H1 (cell line): ENCODE results near the gene RABL6. TPM values are rescaled to one million over a fixed set of nuclear protein-coding genes. Genes with fewer than 3 reads are reported as not detected.

Source experiments
- CTCF ChIA-PET: fragments of 300-600 bp; sonication (Branson Sonifier 250); formaldehyde crosslinking; loops from one replicate; lab custom pipeline; 2021; ENCODE audit not compliant: partially characterized antibody; lab: Charles Lee
- POLR2A ChIA-PET: fragments of 300-600 bp; sonication (Branson Sonifier 250); formaldehyde crosslinking; loops from one replicate; lab custom pipeline; 2021; ENCODE audit warnings: inconsistent platforms; ENCODE audit not compliant: partially characterized antibody; lab: Charles Lee
- DNase-seq, 2 experiments: peaks; one replicate each; pipeline versions ENCODE4 v3.0.0 to v3.0.0-alpha.2; 2010 to 2022; ENCODE audit warnings: low spot score in 2 of 2, low read depth in 1 of 2, mixed read lengths in 1 of 2
- FAIRE-seq: peaks from 2 replicates; lab custom pipeline; 2011; peaks lifted over from hg19 to GRCh38; lab: Jason Lieb, UNC
- H2AFZ ChIP-seq: 2 replicates; pipeline ENCODE4 v1.8.1; 2012; ENCODE audit warnings: low read length, inconsistent platforms
- H2AK5ac ChIP-seq: 2 replicates; pipeline ENCODE4 v1.6.1; 2013; ENCODE audit warnings: low read depth, low read length
- H2BK120ac ChIP-seq: replicated peaks from 2 replicates; pipeline ENCODE3; 2013; ENCODE audit warnings: low read depth, low read length, inconsistent platforms
- H2BK12ac ChIP-seq: 2 replicates; pipeline ENCODE4 v1.6.1; 2013; ENCODE audit warnings: low read depth, low read length
- H2BK15ac ChIP-seq: 2 replicates; pipeline ENCODE4 v1.6.1; 2013; ENCODE audit warnings: low read length
- H2BK20ac ChIP-seq: 2 replicates; pipeline ENCODE4 v1.6.1; 2013; ENCODE audit warnings: low read length
- H2BK5ac ChIP-seq: 2 replicates; pipeline ENCODE4 v1.6.1; 2013; ENCODE audit warnings: low read depth, low read length
- H3K14ac ChIP-seq: 2 replicates; pipeline ENCODE4 v1.6.1; 2013; ENCODE audit warnings: inconsistent platforms; ENCODE audit not compliant: insufficient read length
- H3K18ac ChIP-seq: 2 replicates; pipeline ENCODE4 v1.6.1; 2013; ENCODE audit warnings: low read length; ENCODE audit errors: extremely low read depth
- H3K23ac ChIP-seq: 2 replicates; pipeline ENCODE4 v1.6.1; 2013; ENCODE audit warnings: inconsistent platforms; ENCODE audit not compliant: insufficient read length
- H3K23me2 ChIP-seq: 2 replicates; pipeline ENCODE4 v1.6.1; 2013; ENCODE audit warnings: low read depth, low read length
- H3K27ac ChIP-seq: 2 replicates; pipeline ENCODE4 v1.6.1; 2011; ENCODE audit warnings: low read depth, low read length, inconsistent platforms
- H3K27me3 ChIP-seq, 4 experiments: replicated peaks in 1 of 4; 1 replicate in 1 of 4; 2 replicates in 3 of 4; pipeline versions ENCODE4 v1.6.1 to v1.8.1; 2011 to 2013; ENCODE audit warnings: low read length in 3 of 4, mild to moderate bottlenecking in 3 of 4, inconsistent platforms in 2 of 4, mixed read lengths in 2 of 4, moderate library complexity in 1 of 4; ENCODE audit not compliant: control insufficient read depth in 3 of 4, insufficient read depth in 3 of 4; ENCODE audit errors: extremely low read depth in 1 of 4
- H3K36me3 ChIP-seq, 4 experiments: 2 replicates each; pipeline versions ENCODE4 v1.6.1 to v1.8.1; 2011 to 2013; ENCODE audit warnings: mild to moderate bottlenecking in 4 of 4, low read length in 3 of 4, moderate library complexity in 2 of 4, control low read depth in 1 of 4, inconsistent platforms in 1 of 4; ENCODE audit not compliant: insufficient read depth in 4 of 4, control insufficient read depth in 2 of 4
- H3K4ac ChIP-seq: replicated peaks from 2 replicates; pipeline ENCODE3; 2013; ENCODE audit warnings: low read length, low read depth, mixed read lengths, inconsistent platforms; ENCODE audit not compliant: insufficient read length
- H3K4me1 ChIP-seq, 4 experiments: replicated peaks in 1 of 4; 1 replicate in 1 of 4; 2 replicates in 3 of 4; pipeline versions ENCODE4 v1.6.1 to v1.8.1; 2011 to 2013; ENCODE audit warnings: low read length in 3 of 4, inconsistent platforms in 2 of 4, mixed read lengths in 1 of 4; ENCODE audit not compliant: insufficient read depth in 4 of 4, control insufficient read depth in 3 of 4
- H3K4me2 ChIP-seq, 2 experiments: 2 replicates each; pipeline versions ENCODE4 v1.6.1 to v1.8.1; 2011 to 2013; ENCODE audit warnings: low read depth in 2 of 2, low read length in 2 of 2, control low read depth in 1 of 2, inconsistent platforms in 1 of 2, mild to moderate bottlenecking in 1 of 2; ENCODE audit not compliant: insufficient read depth in 1 of 2
- H3K4me3 ChIP-seq, 4 experiments: fragments of 200-600, 300-600 bp in 1 of 4; sonication (generic), shearing (Covaris generic), sonication (Bioruptor Twin) in 1 of 4; 2 replicates each; pipeline versions ENCODE4 v1.5.1 to v1.8.1; 2011 to 2016; ENCODE audit warnings: low read length in 4 of 4, low read depth in 3 of 4, control low read depth in 2 of 4, inconsistent platforms in 2 of 4, mild to moderate bottlenecking in 2 of 4, mixed read lengths in 1 of 4, moderate library complexity in 1 of 4; ENCODE audit not compliant: insufficient read depth in 2 of 4; ENCODE audit errors: extremely low read depth in 1 of 4
- H3K56ac ChIP-seq: replicated peaks from 2 replicates; pipeline ENCODE3; 2013; ENCODE audit warnings: low read depth, mild to moderate bottlenecking, mixed read lengths, low read length, inconsistent platforms; ENCODE audit not compliant: insufficient read length
- H3K79me1 ChIP-seq: 2 replicates; pipeline ENCODE4 v1.6.1; 2013; ENCODE audit warnings: low read depth, low read length, control low read depth
- H3K79me2 ChIP-seq, 2 experiments: 2 replicates each; pipeline versions ENCODE4 v1.6.1 to v1.8.1; 2012 to 2013; ENCODE audit warnings: low read length in 2 of 2, mild to moderate bottlenecking in 2 of 2, inconsistent platforms in 1 of 2; ENCODE audit not compliant: insufficient read depth in 2 of 2, control insufficient read depth in 1 of 2
- H3K9ac ChIP-seq, 4 experiments: replicated peaks in 1 of 4; 1 replicate in 1 of 4; 2 replicates in 3 of 4; pipeline versions ENCODE4 v1.6.1 to v1.8.1; 2011 to 2013; ENCODE audit warnings: low read depth in 3 of 4, low read length in 3 of 4, control low read depth in 2 of 4, mild to moderate bottlenecking in 2 of 4, moderate library complexity in 2 of 4, inconsistent platforms in 1 of 4; ENCODE audit errors: extremely low read depth in 1 of 4
- H3K9me3 ChIP-seq, 2 experiments: 2 replicates each; pipeline versions ENCODE4 v1.6.1 to v1.8.1; 2012 to 2013; ENCODE audit warnings: mild to moderate bottlenecking in 2 of 2, moderate library complexity in 2 of 2, control low read depth in 1 of 2, inconsistent platforms in 1 of 2, low read depth in 1 of 2, low read length in 1 of 2, mixed read lengths in 1 of 2; ENCODE audit not compliant: insufficient read depth in 2 of 2
- H4K20me1 ChIP-seq, 2 experiments: replicated peaks in 1 of 2; 2 replicates each; pipeline versions ENCODE3 to v1.8.1; 2011 to 2013; ENCODE audit warnings: inconsistent platforms in 2 of 2, low read length in 2 of 2, mild to moderate bottlenecking in 1 of 2; ENCODE audit not compliant: insufficient read depth in 2 of 2, control insufficient read depth in 1 of 2
- H4K5ac ChIP-seq: 2 replicates; pipeline ENCODE4 v1.6.1; 2013; ENCODE audit warnings: low read length, low read depth, mixed read lengths, inconsistent platforms; ENCODE audit not compliant: insufficient read length
- H4K8ac ChIP-seq: 2 replicates; pipeline ENCODE4 v1.8.0; 2013; ENCODE audit warnings: mild to moderate bottlenecking, moderate library complexity, low read length, inconsistent platforms; ENCODE audit not compliant: insufficient read depth; ENCODE audit errors: extremely low read depth
- H4K91ac ChIP-seq: replicated peaks from 2 replicates; pipeline ENCODE3; 2013; ENCODE audit warnings: low read length, mixed read lengths, inconsistent platforms; ENCODE audit not compliant: insufficient read length
- CBX5 ChIP-seq: fragments of 300-800, 300-1000 bp; sonication (generic); IDR thresholded peaks from 2 replicates; pipeline ENCODE4 v1.7.1; 2016; ENCODE audit warnings: antibody characterized with exemption, low read length, low read depth
- E2F6 ChIP-seq: IDR thresholded peaks from 2 replicates; pipeline ENCODE4 v1.6.1; 2012; ENCODE audit warnings: inconsistent platforms
- EP300 ChIP-seq, 2 experiments: IDR thresholded peaks; 1 replicate in 1 of 2; 2 replicates in 1 of 2; pipeline ENCODE4 v1.6.1; 2011 to 2012; ENCODE audit warnings: low read depth in 2 of 2, low read length in 2 of 2, mild to moderate bottlenecking in 2 of 2, borderline replicate concordance in 1 of 2, inconsistent platforms in 1 of 2, moderate library complexity in 1 of 2
- EZH2 ChIP-seq: fragments of 200-600 bp; sonication (generic); IDR thresholded peaks from 2 replicates; pipeline ENCODE4 v1.7.1; 2012; ENCODE audit warnings: low read depth, mild to moderate bottlenecking, moderate library complexity, low read length, inconsistent platforms; ENCODE audit not compliant: severe bottlenecking
- KDM5A ChIP-seq: fragments of 200-600 bp; IDR thresholded peaks from 2 replicates; pipeline ENCODE4 v1.7.1; 2012; ENCODE audit warnings: mild to moderate bottlenecking, low read length, inconsistent platforms, mixed read lengths
- RXRA ChIP-seq: IDR thresholded peaks from 2 replicates; pipeline ENCODE4 v1.6.1; 2011; ENCODE audit warnings: low read depth, mild to moderate bottlenecking, low read length, moderate library complexity; ENCODE audit not compliant: insufficient read depth
- SIRT6 ChIP-seq: IDR thresholded peaks from one replicate; pipeline ENCODE4 v1.7.1; 2012; ENCODE audit warnings: low read length, inconsistent platforms
- SRF ChIP-seq: IDR thresholded peaks from 2 replicates; pipeline ENCODE4 v1.6.1; 2011; ENCODE audit warnings: mild to moderate bottlenecking, low read depth, low read length, moderate library complexity
- WGBS, 2 experiments: shearing (Covaris generic) in 1 of 2; methylation state at CpG; one replicate each; pipeline versions ENCODE4 v1.1.6 to v1.1.7; 2013 to 2015; ENCODE audit warnings: low lambda C conversion rate in 2 of 2, mixed read lengths in 2 of 2, inconsistent platforms in 1 of 2, low coverage in 1 of 2, missing lambda C conversion rate in 1 of 2; ENCODE audit not compliant: insufficient replicate concordance in 2 of 2, insufficient coverage in 1 of 2, insufficient read length in 1 of 2; ENCODE audit errors: extremely low coverage in 1 of 2, missing lambda C conversion rate in 1 of 2; 5-methylcytosine and 5-hydroxymethylcytosine counted together
- polyA plus RNA-seq, 7 experiments: library from polyadenylated mRNA; depleted of rRNA in 3 of 7; stranded (reverse) in 5 of 7; unstranded in 2 of 7; fragments of >200 nt in 5 of 7; fragments of 200-250 nt in 2 of 7; gene quantifications; 1 replicate in 5 of 7; 2 replicates in 1 of 7; 4 replicates in 1 of 7; pipeline versions ENCODE4 v1.2.1 to v1.2.3, GENCODE V29; 2011 to 2013; ENCODE audit warnings: missing spikeins in 2 of 7, mixed read lengths in 2 of 7
- total RNA-seq: library from RNA; stranded (reverse); fragmentation: NEBNext Ultra II Directional; extraction: Animal tissue kit (Norgen Biotek cat#: 25700); gene quantifications from 2 replicates; pipeline ENCODE4 v1.2.1, GENCODE V29; 2021
- TF ChIP-seq, protein P1 (sequence below): IDR thresholded peaks from 2 replicates; pipeline ENCODE4 v1.6.1; 2011; ENCODE audit warnings: low read length, improper control_type of control experiment
- TF ChIP-seq, protein P2 (sequence below): IDR thresholded peaks from 2 replicates; pipeline ENCODE4 v1.6.1; 2012; ENCODE audit warnings: low read length, inconsistent platforms

Gene RABL6
- total and polyA plus RNA-seq, 2 of the 8 experiments (the other 6 are each of a cell fraction or from before 2014, with no cell fraction given) = 70.1 to 130 TPM

GRCh38 chr9:136795000-136795348 lies 12.8 kb upstream of the RABL6 start:
- Histone ChIP-seq H3K4ac (no peak overlapping the region), H4K5ac (no peak overlapping the region), H2AK5ac (no peak overlapping the region), H3K79me1 (no peaks in the 10 kb centered on the region; the same call in 1 of the 2 replicates), H3K23me2 (peaks cover 6% of the 10 kb centered on the region; the same call in 1 of the 2 replicates), H2AFZ (no peak overlapping the region), H3K4me2 (no peak overlapping the region), H3K4me1 (peaks cover 0 to 15% (median 10%) of the 10 kb centered on the region in 4 experiments; a peak in 6 of 7 replicates), H2BK5ac (no peak overlapping the region), H3K56ac (no peak overlapping the region), H4K20me1 (peaks cover 0 to 8% of the 10 kb centered on the region in 2 experiments), H3K36me3 (no peaks in the 10 kb centered on the region), H2BK15ac (no peak overlapping the region), H3K27ac (no peak overlapping the region), H2BK20ac (no peak overlapping the region), H4K91ac (no peak overlapping the region), H3K9ac (no peak overlapping the region), H3K23ac (no peak overlapping the region), H3K14ac (no peak overlapping the region), H3K4me3 (no peak overlapping the region), H3K9me3 (no peaks in the 10 kb centered on the region), H3K18ac (no peak overlapping the region), H4K8ac (no peak overlapping the region), H3K79me2 (no peaks in the 10 kb centered on the region), H2BK12ac (no peak overlapping the region), H3K27me3 (peaks cover 0 to 16% (median 10%) of the 10 kb centered on the region in 4 experiments; a peak in 5 of 7 replicates), H2BK120ac (no peak overlapping the region)
- CTCF ChIA-PET = interaction anchor here (1.3 to 1.7 kb wide), 2 partner anchors 13 to 90 kb away, joined by 3 read pairs; no protein-coding TSS in a partner anchor
- POLR2A ChIA-PET = no interaction called here
- WGBS, 2 experiments = 87% methylated on average over 6 of the region's 6 CpGs; no CpG with 5 or more reads in 1 of the 2 experiments
- FAIRE-seq = no peak
- DNase-seq = no peak
- no peak for TF ChIP-seq SRF
- no peak for TF ChIP-seq CBX5
- TF ChIP-seq SIRT6 = no peak
- TF ChIP-seq, protein P1, sequence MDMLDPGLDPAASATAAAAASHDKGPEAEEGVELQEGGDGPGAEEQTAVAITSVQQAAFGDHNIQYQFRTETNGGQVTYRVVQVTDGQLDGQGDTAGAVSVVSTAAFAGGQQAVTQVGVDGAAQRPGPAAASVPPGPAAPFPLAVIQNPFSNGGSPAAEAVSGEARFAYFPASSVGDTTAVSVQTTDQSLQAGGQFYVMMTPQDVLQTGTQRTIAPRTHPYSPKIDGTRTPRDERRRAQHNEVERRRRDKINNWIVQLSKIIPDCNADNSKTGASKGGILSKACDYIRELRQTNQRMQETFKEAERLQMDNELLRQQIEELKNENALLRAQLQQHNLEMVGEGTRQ = no peak
- TF ChIP-seq RXRA = no peak
- TF ChIP-seq KDM5A = no peak
- no peak for TF ChIP-seq E2F6
- TF ChIP-seq, protein P2, sequence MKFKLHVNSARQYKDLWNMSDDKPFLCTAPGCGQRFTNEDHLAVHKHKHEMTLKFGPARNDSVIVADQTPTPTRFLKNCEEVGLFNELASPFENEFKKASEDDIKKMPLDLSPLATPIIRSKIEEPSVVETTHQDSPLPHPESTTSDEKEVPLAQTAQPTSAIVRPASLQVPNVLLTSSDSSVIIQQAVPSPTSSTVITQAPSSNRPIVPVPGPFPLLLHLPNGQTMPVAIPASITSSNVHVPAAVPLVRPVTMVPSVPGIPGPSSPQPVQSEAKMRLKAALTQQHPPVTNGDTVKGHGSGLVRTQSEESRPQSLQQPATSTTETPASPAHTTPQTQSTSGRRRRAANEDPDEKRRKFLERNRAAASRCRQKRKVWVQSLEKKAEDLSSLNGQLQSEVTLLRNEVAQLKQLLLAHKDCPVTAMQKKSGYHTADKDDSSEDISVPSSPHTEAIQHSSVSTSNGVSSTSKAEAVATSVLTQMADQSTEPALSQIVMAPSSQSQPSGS = no peak
- no peak for TF ChIP-seq EP300 (IDR thresholded peaks at IDR 0.05; ENCODE audit: borderline replicate concordance in 1 of 2, low read depth in 2 of 2, low read length in 2 of 2)
- no peak for TF ChIP-seq EZH2
